Inflammatory macrophage (primary cell): ENCODE data around the gene FLNA.
"Not testable (repeated sequence)": the region's sequence is repeated elsewhere in the genome, so short reads cannot be mapped to it uniquely, and the experiment has no call there.

Source experiments
- DNase-seq, 2 donors: peaks; one replicate each; pipeline ENCODE4 v3.0.0-alpha.2; 2020 to 2022

The FLNA gene

DNA sequence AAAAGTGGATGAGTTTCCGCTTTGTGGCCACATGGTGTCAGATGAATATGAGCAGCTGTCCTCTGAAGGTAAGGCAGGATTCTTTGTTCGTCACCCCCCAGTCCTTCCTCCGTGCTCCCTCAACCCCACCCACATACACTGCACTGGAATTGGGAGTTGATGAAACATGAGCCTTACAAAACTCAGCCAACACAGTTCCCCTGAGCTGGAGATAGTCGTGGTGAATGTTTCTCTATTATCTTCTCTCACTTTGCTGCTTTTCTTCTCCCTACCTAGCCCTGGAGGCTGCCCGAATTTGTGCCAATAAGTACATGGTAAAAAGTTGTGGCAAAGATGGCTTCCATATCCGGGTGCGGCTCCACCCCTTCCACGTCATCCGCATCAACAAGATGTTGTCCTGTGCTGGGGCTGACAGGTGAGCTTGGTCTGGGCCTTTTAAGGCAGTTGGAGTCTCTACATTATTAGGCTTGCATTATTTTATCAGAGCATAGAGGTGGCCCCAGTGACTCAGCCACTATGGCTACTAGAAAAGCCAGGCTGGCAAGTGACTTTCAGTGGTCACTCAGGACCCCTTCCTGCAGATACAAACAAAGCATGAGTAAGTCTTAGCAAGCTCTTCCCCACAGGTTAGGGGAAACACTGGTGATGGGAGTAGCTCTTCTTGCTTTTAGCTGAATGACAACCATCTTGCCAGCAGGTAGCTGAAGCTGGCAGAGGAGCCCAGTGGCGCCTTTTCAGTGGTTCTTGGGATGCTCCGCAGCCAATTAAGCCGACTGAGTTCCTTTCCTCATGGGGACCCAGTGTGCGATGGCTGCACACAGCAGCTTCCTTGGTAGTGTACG is 25.3 kb upstream of the FLNA start:
- DNase-seq = no peak

DNA sequence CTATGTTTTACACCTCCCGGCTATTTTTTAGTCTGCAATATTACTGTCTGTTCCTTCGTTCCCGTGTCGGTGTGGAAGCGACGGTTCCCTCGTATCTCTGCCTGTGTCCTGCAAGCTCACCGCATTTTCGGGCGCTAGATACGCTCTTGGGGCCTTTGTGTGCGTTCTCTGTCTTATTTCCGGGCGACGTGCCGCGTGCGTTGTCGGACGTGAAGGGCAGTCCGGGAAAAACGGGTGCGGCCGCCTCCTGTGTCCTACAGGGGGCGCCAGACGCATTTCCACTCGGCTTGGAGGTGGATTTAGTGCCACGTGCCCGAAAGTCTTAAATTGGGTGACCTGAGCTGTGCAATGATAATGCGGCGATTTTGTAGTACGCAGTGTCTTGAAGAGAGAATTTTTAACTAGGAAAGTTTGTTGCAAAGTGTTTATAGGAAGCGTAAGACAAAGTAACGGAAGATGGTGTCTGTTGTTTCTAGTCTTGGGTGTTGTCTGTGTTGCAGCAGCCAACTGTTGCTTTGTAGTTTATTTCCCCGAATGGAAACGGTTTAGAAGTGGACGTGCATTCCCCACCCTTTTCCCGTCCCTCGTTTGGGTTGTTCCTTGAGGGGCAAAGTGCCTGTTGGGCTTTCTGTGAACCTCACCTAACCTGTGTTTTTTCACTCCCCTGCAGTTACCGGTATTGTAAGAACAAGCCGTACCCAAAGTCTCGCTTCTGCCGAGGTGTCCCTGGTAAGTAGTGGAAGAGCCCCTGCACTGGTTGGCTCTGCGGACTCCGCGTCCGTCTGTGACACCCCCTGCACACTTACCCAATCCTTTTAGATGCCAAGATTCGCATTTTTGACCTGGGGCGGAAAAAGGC is 24.5 kb upstream of the FLNA start:
- DNase-seq = peak; percentile 83

DNA sequence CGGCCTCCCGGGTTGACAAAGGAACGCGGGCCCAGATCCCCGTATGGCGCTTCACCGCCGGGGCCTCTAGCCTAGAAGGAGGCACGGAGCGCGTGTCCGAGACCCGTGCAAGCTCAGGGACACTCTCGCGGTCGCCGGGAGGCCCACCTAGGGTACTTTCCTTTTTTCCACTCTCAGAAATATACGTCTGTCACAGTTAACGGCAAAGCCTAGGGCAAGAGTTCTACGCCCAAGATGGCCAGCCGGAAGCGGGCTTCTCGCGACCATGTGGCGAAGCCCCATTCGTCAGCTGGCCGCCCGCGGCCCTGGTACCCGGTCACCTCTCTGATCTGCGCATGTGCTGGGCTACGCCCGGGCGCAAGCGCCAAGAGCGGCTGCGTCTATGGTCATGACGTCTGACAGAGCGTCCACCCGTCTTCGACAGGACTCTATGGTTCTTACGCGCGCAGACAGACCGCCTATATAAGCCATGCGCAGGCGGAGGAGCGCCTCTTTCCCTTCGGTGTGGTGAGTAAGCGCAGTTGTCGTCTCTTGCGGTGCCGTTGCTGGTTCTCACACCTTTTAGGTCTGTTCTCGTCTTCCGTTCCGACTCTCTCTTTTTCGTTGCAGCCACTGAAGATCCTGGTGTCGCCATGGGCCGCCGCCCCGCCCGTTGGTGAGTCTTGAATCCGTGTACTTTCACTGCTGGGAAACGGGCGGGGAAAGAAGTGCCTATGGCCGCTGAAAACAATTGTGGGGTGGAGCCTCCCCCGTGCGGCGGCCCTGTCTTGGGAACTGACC is 23.6 kb upstream of the FLNA start, which contains the start of gene RPL10:
TSS of gene RPL10 (plus strand) at position 490 of the 780 bp plus-strand sequence. CDS start at position 633, 143 bp downstream.
- peak; percentile 96 to 97 for DNase-seq

DNA sequence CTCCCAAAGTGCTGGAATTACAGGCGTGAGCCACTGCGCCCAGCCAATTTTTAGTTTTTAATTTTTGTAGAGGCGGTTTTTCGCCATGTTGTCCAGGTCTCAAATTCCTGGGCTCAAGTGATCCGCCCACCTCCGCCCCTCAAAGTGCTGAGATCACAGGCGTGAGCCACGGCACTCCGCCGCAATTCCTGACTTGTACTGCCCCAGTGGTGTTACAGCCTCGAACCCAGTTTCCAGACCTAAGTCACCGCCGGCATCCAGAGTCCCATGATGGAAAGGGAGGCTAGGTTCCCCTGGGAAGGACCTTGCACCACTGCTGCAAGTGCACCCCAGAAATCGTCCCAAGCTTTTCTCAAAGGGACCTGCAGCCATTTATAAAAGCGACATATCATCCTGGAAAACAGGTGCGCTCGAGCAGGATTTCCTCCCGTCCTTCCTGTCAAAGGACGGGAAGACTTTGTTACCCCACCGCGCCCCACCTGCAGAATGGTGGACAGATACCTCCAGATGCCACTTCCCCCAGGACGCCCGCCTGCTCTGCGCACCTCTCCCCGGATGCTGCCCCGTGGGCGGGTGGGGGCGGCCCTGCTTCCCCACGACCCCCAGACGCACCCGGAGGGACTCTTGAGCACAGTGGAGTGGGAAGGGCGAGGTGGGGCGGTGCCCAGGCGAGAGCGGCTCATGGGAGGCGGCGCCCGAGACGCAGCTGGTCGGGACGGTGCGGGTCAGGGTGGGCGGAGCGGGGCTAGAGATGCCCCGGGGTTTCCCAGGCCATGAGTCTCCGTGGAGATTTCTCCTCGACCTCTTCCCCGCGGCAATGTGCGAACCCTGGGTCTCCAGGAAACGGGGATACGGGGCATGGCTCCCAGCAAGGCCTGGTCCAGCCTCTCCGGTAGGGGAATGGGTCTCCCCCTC is 22.8 kb upstream of the FLNA start:
- DNase-seq = peak; percentile 50 to 74

DNA sequence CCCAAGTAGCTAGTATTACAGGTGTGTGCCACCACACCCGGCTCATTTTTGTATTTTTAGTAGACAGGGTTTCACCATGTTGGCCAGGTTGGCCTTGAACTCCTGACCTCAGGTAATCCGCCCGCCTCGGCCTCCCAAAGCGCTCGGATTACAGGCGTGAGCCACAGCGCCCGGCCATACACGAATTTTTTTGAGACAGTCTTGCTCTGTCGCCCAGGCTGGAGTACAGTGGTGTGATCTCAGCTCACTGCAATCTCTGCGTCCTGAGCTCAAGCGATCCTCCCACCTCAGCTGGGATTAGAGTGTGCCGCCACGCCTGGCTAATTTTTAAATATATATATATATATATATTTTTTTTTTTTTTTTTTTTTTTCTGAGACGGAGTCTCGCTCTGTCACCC is 21.9 kb upstream of the FLNA start:
- DNase-seq = not testable (repeated sequence)

DNA sequence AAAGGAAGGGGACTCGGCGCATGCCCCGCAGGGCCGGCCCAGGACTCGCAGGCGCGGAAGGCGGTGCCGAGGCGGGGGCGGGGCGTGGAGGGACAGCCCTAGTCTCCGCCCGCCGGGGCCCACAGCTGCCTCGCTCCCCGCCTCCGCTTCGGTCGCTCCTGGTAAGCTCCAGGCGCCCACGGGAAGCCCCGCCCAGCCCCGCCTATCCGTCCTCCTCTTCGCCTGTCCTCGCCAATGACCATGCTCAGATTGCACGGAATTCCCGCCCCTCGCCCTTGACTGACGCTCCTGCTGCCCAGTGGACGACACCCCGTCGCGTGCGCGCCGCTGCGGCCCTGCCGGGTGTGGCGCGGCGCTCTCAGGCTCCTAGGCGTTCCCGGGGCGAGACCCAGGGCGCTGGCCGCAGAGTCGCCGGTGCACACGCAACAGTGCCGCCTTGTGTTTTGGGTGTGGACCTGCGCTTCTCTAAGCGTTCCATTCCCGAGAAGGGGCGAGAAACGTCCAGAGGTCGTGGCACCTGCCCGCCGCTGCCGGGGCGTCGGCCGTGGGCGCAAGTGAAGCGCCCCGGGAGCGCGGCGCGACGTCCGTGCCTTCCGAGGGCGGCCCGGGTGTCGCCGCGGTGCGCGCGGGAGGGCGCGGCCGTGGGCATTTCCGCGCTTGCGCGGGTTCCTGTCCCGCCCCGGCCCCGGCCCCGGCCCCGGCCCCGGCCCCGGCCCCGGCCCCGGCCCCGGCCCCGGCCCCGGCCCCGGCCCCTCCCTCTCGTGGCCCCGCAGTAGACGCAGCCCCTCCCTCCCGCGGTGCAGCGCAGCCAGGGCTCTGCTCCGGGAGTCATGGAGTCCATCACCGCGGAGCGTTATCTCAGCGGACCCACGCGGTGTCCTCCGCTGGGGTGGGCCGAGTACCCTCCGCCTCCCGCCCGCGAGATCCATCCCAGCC is 15.6 kb upstream of the FLNA start:
- not testable (repeated sequence) for DNase-seq

DNA sequence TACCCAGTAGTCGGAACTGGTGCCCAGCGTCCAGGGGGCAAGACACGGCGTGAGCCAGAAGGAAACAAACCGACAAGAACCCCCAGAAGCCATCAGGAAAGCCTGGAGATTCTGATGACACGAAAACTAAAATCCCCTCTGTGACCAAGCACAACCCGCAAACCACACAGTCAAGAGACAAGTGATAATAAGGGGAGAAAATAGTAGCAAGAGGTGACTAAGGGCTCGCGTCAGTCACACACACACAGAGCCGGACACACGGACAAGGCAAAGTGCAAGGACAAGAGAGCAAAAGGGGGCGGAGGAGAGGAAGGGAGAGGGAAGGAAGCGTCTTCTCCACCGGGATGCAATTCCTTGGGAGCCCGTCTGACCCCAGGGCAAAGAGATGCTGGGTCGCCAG is 14.2 kb upstream of the FLNA start:
- DNase-seq = not testable (repeated sequence)

DNA sequence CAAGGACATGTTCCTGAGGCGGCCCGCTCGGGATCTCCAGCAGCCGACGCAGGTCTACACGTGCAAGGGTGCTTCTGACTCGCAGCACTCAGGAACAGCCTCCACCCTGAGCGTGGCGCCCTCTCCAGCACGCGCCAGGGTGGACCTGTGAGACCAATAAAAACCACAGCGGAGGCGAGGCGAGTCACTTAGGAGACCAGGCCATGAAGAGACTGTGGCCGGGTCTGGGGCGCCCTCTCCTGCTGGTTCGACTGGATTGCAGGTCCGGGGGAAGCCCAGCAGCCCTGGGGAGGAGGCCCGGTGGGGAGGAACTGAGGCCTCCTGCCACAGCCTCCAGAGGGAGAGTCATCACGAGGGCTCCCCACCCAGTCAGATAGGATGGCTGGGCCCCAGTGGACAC is 13.7 kb upstream of the FLNA start:
- DNase-seq = not testable (repeated sequence)

DNA sequence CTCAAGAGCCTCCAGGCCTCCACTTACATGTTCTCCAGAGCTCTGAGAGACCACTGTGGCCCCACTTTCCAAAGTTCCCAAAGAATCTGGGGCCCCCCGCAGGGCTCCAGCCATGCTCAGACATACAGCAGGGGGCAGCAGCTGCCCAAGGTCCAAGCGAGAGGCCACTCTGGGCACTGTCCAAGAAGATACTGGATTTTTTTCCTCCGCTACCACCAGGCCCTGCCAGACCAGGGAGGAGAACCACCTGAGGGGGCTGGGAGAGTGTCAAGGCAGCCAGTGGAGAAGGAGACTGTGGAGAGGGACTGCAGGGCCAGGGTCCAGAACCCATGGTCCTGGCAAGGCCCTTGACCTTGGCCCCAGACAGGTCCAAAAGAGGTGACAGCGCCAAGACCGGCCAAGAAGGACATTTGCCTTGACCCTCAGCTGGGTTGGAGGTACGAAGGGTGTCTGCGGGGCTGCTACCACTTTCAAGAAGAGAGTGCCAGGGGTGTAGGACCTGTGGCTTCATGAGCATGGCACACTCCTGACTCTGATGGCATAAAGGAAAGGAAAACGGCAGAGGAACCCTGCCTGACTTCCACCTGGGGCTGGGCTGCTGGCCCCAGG is 10.0 kb upstream of the FLNA start:
- DNase-seq = no peak

DNA sequence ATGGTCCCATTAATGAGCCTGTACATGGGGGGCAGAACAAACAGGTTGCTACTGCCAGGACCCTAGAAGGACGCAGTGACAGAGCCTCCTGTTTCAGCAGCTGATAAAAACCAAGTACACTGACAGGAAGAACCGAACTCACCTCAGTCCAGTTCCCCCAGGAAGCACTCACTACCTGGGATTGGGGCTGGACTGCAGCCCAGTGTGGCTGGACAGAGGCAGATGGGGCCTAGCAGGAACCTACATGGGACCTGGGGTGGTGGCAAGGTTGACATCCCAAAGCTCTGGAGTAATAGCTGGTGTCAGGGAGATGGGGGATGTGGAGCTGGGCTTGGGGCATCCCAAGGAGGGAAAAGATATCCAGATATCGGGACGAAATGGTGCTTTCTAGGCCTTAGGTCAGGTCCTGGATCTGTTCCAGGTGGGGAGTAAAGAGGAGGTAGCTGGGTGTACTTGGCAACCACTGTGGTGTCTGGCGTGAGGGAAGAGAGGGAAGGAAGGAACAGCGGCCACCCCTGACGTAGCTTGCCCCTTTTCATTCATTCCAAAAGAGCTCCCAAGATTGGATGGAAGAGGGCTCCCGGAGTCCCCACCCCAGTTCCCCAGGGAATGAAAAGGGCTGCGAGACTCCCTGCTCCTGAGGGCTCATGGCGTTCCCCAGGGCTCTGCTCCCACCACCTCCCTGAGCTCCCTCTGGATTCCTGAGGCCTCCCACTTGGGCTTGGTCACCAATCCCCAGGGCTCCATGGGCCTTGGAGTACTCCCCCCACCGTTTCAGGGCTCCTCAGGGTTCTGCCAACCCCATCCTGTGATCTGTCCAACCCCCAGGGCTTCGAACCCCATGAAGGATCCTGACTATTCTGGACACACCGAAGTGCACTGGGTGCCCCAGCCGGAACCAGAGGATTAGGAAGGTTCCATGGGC is 9.2 kb upstream of the FLNA start:
- DNase-seq = no peak

DNA sequence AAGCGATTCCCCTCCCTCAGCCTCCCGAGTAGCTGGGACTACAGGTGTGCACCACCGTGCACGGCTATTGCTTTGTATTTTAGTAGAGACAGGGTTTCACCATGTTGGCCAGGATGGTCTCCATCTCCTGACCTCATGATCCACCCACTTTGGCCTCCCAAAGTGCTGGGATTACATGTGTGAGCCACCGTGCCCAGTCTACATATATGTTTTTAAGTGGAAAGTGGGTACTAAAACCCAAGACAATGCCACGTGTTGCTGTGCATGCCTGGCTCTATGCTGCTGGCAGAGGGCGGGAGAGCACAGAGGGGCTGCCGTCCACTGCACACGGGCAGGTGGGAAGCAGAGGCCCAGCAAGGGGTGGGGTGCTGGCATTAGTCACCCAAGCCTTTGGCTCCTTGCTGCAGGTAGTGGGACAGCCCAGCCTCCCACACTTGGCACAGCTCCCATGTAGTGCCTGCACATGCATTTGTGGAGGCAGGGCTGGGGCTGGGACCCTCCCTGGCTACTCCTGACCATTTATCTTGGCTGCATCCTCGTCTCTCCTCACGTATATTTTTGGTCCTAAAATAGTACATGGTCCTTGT is 8.1 kb upstream of the FLNA start:
- DNase-seq = no peak

DNA sequence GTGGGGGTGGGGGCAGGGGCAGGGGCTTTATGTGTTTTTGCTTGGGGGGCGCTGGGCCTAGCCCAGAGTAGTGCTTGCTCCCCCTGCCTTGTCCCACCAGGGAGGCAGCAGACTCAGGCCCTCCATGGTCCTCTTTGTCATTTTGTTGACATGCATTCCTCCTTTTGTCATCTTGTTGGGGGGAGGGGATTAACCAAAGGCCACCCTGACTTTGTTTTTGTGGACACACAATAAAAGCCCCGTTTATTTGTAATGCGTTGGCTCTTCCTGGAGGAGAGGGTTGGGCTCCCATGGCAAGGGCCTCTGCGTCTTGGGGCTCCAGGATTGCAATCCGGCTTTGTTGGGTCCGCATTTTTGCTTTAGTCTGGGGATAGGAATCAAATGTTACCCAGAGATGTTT is 6.8 kb upstream of the FLNA start:
- DNase-seq = no peak

DNA sequence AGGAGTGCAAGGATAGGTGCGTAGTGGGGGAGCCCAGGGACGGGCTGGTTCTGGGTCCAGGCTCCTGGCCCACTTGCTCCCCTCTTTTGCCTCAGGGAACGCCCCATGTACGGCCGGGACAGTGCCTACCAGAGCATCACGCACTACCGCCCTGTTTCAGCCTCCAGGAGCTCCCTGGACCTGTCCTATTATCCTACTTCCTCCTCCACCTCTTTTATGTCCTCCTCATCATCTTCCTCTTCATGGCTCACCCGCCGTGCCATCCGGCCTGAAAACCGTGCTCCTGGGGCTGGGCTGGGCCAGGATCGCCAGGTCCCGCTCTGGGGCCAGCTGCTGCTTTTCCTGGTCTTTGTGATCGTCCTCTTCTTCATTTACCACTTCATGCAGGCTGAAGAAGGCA is 6.4 kb upstream of the FLNA start:
- no peak for DNase-seq

DNA sequence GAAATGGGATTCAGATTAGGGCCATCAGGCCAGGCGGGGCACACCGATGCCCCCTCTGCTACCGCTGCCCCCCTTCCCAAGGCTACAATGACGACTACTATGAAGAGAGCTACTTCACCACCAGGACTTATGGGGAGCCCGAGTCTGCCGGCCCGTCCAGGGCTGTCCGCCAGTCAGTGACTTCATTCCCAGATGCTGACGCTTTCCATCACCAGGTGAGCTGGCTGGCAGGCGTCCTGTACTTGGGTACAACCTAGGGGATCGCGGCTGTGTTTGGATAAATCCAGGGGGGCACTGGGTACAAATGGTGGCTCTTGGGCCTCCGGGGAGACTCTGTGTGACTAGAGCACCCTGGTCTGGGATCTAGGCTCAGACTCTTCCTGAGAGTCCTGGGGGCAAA is 5.7 kb upstream of the FLNA start:
- no peak for DNase-seq

DNA sequence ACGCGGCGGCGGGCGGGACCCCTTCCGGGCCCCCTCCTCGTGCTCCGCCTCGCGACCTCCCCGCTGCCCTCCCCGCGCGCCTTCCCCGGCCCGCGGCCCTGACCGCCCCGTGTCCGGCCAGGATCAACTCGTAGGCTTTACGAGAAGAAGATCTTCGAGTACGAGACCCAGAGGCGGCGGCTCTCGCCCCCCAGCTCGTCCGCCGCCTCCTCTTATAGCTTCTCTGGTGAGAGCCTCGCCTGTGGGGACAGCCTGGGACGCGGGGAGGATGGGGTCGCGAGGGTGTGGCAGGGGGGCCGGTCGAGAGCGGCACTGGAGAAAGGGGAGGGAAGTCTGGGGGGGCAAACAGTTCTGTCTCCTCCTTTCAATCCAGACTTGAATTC is 5.1 kb upstream of the FLNA start:
- DNase-seq = no peak

DNA sequence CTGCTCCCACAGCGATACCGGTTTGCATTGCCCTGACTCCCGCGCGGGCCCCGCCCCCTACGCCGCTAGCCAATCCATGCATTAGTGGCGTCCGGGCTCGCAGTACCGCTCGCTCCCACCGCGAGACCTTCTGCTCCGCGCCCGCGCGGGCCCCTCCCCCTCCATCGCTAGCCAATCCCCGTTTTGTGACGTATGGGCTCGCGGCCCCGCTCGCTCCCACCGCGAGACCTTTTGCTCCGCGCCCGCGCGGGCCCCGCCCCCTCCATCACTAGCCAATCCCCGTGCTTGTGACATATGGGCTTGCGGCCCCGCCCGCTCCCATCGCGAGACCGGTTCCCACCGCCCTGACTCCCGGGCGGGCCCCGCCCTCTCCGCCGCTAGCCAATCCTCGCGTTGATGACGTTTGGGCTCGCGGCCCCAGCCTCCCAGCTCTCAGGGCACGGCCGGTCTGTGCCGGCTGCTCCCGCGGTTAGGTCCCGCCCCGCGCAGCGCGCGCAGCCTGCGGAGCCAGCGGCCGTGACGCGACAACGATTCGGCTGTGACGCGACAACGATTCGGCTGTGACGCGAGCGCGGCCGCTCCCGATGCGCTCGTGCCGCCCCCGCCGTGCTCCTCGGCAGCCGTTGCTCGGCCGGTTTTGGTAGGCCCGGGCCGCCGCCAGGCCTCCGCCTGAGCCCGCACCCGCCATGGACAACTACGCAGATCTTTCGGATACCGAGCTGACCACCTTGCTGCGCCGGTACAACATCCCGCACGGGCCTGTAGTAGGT is 4.5 kb upstream of the FLNA start, which contains the start of gene EMD:
TSS of gene EMD (plus strand) at position 497 of the 770 bp plus-strand sequence. CDS start at position 687, 190 bp downstream.
- peak; percentile 97 for DNase-seq

DNA sequence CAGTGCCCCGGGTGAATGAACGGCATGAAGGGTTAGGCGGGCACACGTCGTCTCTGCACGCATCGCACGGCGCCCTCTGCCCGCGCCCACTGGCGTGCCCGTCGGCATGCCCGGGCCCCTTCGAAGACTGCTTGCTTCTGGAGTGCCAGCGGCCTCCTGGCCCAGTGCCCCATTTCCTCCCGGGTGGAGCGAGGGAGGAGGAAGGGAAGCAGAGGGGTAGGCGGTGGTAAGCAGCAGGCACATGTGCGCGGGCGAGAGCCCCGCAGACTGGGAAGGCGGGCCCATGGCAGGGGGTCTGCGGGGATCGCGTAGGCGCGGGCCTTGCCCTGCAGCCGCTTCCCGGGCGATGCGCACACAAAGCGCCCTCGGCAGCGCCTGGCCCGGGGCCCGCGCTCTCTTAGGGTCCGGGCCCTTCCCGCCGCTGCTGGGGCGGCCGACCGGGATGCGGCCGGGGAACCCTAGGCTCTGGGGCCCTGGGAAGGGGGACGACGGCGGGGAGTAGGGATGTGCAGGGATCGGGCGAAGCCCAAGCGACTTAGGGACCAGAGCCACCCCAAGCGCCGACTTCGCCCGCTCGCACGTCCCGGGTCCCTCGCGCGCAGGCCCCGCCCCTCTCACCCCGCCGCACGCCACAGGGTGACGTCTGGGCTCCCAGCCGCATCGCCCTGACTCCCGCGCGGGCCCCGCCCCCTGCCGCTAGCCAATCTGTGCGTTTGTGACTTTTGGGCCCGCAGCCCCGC is 3.8 kb upstream of the FLNA start:
- DNase-seq = peak in 1 of 2 donors; percentile 27
